Activated CD4-positive, alpha-beta T cell treated with anti-CD3 and anti-CD28 coated beads, Interleukin-2, amount 50 U/mL, for 48 hours (primary cell): ENCODE measurements around the gene HAPSTR1.
"Not testable (repeated sequence)": the region's sequence is repeated elsewhere in the genome, so short reads cannot be mapped to it uniquely, and the experiment has no call there.

Experiments
- DNase-seq, 2 experiments: peaks; one replicate each; pipeline ENCODE4 v3.0.0-alpha.2; 2020

HAPSTR1 gene, protein sequence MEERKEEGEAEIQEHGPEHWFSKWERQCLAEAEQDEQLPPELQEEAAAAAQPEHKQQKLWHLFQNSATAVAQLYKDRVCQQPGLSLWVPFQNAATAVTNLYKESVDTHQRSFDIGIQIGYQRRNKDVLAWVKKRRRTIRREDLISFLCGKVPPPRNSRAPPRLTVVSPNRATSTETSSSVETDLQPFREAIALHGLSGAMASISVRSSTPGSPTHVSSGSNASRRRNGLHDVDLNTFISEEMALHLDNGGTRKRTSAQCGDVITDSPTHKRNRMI

DNA sequence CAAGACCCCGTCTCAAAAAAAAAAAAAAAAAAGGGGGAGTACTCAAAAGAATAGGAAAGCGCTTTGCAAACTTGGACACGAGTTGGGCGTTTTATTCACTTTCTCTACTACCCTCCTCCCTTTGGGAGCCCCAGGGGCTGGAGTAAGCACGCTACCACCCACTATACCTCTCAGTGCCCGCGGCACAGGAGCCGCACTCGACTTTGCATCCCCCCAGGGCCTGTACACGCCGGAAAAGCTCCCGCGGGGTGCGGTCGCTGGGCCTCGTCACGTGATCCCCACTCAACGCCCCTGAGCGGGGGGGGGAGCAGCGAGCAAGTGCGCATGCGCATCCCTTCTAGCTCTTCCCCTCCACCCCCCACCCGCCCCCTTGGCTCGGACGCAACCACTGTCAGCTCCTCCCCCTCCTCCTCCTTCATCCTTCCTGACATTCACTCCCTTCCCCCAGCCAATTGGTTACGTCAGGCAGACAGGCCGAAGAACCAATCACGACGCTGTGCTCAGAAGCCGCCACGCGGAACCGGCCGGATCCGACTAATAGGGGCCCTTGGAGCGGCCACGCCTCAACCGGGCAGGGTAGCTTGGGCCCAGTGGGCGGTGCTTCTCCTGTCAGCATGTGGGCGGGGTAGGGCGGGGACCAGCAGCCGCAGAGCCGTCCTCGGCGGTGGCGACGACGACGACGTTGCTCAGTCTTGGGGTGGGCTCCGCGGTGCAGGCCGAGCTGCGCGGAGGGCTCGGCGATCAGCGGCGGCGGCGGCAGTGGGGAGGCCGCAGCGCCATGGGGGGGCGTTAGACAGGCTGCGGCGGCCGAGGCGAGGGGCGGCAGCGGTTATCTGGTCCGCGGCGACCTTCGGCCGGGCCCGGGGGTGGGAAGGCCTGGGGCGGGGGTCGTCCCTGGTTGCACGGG is at the start of gene HAPSTR1:
Gene HAPSTR1 (plus strand): TSS at position 685 of the 907 bp plus-strand sequence. CDS start 401 bp downstream, outside the sequence.
- peak; percentile 99 for DNase-seq

DNA sequence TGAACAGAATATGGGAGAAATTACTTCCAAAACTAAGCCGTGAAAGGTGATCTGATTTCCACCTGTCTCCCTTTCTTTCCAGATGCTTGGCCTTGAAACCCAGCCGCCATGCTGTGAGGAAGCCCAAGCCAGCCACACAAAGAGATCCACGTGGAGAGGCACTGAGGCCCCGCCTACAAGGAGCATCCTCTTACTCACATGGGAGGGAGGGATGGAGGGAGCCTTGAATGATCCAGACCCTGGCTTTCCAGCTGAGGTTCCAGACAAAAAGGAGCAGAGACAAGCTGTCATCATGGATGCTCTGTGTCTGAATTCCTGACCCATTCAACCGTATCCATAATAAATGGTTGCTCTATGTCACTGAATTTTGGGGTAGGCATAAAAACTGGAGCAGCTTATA is 48.9 kb upstream of the HAPSTR1 start:
- no peak for DNase-seq

DNA sequence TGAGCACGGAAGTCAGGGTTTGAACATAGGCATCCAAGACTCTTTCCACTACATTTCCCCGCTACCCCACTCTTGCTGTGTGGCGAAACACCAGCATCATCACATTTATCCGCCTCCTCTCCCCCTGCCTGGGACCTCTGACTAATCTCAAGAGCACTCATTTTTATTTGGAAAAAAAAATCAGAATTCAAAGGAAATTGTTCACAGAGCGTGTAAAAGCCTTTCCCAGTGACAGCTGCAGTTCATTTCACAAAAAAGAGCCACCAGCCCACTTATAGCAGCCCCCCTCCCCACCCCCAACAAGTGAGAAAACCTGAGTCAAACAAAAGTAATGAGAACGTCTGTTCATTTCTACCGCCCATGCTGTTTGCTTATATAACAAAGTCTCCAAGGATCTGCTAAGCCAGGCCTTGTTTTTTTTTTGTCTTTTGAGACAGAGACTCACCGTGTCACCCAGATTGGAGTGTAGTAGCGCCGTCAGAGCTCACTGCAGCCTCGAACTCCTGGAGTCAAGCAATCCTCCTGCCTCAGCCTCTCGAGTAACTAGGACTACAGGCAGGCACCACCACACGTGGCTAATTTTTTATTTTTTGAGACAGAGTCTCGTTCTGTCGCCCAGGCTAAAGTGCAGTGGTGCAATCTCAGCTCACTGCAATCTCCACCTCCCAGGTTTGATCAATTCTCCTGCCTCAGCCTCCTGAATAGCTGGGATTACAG is 48.3 kb upstream of the HAPSTR1 start:
- no peak for DNase-seq

DNA sequence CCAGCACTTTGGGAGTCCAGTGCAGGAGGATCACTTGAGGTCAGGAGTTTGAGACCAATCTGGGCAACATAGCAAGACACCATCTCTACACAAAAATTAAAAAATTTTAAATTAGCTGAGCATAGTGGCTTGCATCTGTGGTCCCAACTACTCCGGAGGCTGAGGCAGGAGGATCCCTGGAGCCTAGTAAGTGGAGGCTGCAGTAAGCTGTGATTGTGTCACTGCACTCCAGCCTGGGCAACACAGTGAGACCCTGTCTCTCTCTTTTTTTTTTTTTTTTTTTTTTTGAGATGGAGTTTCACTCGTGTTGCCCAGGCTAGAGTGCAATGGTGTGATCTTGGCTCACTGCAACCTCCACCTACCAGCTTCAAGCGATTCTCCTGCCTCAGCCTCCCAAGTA is 45.9 kb upstream of the HAPSTR1 start:
- not testable (repeated sequence) for DNase-seq

DNA sequence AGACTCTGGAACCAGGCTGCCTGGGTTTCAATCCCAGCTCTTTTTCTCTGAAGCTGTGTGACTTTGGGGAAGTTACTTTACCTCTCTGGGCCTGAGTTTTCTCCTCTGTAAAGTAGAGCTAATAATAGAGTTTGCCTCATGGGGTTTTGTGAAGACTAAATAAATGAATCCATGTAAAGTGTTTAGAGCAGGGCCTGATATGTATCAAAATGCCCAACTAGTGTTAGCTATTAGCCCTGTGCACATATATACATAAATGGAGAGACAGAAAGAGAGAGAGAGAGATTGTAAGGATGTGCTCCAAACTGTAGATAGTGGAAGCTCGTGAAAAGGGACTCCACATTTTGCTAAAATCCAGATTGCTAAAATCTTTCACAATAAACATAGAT is 44.8 kb upstream of the HAPSTR1 start:
- no peak for DNase-seq

DNA sequence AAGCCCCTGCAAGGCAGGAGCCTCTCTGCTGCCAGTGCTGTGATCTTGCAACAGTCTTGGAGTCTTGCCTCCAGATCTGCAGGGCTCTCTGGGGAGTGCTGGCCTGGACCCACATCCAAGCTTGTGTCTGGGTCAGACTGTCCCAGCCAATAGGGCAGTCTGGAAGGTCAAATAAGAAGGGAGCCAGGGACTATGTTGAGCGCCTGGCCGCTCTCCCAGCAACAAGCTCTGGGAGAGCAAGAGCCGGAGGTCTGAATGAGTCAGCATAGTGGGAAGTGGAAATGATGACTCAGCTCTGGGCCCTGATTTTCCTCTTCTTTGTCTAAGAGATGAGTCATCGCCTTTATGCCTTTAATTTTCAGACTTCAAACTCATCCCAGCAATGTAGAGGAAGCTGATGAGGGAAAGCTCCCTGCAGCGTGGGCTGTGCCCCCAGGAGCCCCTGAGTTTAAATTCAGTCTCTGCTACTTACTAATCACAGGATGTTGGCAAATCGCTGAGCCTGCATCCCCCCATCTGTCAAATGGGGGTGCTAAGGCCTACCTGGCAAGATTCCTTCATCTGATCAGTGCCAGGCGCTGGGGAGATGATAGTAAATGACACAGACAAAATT is 43.6 kb upstream of the HAPSTR1 start:
- peak; percentile 63 to 74 for DNase-seq

DNA sequence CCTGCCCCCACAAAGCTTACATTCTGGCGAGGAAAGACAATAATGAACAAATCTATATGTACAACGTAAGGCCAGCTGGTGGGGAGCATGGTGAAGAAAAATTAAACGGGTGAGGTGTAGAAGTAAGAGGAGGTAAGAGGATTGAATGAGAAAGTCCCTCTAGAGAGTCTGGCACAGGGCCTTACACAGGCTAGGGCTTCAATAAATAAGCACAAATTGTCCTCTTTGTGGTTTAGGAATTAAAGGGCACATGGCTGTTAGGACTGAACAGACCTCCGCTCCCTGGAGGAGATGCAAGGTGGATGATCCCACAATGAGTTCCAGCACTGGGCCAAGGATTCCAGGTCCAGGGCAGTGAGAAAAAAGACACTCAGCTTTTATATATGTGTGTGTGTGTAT is 43.1 kb upstream of the HAPSTR1 start:
- no peak for DNase-seq

DNA sequence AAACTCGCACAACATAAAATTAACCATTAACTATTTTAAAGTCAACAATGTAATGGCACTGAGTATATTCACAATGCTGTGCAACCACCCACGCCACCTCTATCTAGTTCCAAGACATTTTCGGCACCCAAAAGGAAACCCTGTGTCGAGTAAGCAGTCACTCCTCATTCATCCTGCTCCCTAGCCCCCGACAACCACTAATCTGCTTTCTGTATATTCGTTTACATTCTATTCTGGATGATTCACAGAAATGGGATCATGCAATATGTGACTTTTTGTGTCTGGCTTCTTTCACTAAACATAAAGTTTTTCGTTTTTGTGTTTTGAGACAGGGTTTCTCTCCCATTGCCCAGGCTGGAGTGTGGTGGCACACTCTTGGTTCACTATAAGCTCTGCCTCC is 42.2 kb upstream of the HAPSTR1 start:
- no peak for DNase-seq

DNA sequence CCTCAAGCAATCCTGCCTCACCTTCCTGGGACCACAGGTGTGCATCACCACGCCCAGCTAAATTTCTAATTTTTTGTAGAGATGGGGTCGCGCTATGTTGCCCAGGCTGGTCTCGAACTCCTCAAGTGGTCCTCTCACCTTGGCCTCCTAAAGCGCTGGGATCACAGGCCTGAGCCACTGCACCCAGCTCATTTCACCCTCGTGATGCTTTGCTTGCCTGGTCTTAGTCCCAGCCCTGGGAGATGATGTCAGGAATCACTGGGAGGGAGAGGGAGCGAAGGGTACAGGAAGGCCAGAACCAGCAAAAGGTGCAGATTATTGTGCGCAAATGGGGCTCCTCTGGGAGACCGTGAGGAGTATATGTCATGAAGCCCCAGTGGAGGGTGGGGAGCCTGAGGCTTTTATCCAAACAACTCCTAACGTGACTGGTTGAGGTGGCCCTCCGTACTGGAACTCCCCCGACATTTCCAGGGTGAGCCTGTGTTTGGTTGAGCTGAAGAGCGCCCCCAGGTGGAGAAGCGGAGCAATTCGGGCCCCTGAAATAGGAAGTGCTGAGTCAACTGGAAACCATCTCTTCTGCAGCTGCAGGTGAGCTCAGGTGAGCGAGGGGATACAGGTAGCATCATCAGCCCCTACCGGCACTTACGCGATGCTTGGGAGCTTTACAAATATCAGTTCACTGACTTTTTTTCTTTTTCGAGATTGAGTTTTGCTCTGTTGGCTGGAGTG is 41.2 kb upstream of the HAPSTR1 start:
- no peak for DNase-seq

DNA sequence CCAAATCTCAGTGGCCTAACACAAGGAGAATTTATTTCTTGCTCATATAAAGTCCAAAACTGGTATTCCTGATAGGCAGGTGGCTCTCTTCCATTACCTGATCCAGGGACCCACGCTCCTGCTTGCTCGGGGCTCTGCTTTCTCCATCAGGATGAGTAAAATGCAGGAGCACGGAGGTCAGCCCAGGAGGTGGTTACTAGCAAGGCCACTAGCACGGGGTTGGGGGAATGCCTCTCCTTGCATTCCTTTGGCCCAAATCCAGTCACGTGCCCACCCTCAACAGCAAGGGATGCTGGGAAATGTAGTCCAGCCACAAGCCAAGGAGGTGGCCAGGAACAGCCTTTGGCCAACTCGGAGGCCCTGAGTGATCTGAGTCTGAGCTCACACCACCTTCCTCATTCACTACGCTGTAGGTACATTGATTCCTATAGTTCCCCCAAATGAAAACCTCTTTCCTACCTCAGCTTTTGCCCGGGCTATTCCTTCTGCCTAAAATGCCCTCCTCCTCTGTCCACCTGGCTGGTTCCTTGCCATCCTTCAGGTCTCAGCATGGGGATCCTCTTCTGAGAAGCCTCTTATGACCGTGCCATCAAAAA is 38.3 kb upstream of the HAPSTR1 start:
- DNase-seq: peak; percentile 28 to 50

DNA sequence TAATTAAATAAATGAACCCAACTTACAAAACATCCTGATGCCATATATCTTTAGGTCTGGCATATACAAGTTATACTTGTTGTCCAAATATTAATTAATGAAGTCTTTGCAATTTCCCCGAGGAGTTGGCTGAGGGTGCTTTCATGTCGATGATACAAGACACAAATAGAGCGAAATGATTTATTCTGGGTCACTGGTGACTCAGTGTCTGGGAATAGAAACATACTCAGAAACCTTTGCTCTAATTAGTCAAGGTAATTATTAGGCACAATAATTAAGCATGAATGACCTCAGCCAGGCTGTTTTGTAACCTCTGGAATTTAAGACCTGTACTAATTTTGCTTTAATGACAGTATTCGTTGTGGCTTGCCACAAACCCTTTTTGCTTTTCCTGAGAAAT is 37.0 kb upstream of the HAPSTR1 start:
- no peak for DNase-seq

DNA sequence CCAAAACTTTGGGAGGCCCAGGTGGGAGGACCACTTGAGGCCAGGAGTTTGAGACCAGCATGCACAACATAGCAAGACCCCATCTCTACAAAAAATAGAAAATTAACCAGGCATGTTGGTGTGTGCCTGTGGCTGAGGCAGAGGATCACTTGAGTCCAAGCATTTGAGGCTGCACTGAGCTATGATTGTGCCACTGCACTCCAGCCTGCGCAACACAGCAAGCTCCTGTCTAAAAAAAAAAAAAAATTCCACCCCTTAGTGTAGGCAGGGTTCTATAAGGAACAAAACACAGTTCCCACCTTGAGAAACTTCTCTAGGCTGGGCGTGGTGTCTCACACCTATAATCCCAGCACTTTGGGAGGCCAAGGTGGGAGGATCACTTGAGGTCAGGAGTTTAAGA is 36.3 kb upstream of the HAPSTR1 start:
- DNase-seq: no peak

DNA sequence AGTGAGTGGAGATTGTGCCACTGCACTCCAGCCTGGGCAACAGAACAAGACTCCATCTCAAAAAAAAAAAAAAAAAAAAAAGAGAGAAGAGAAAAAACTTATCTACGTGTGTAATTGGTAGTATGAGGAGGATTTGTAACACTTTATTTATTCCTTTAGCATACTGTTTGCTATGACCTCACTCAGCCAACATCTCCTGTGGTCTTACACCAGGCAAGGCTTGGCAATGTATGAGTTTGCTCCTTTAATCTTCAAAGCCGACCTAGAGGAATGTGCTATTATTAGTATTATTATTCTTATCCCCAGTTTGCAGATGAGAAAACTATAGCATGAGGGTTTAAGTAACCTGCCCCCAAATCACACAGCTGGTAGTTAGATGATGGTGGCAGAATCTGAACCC is 35.8 kb upstream of the HAPSTR1 start:
- DNase-seq: no peak

DNA sequence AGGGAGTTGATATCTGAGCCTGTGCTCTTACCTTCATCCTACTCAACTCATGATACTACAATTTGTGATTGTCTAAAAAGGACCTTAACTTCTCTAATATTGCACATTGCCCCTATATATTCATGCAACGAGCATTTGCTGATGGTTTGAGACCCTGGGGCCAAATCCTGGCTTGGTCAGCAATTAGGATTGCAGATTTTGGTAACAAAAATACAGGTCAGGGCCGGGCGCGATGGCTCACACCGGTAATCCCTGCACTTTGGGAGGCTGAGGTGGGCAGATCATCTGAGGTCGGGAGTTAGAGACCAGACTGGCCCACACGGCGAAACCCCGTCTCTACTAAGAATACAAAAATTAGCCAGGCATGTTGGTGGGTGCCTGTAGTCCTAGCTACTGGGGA is 35.4 kb upstream of the HAPSTR1 start:
- no peak for DNase-seq

DNA sequence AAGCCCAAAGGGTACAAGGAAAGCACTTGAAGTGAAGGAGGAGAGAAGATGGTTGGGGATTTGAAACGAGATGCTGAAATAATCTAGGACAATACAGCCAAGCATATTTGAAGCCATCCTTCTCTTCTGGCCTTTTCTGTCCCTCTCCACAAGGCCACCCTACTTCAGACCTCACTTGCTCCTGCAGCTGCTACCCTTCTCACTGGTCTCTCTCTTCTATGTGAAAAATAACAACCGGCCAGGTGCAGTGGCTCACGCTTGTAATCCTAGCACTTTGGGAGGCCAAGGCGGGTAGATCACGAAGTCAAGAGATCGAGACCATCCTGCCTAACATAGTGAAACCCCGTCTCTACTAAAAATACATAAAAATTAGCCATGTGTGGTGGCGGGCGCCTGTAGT is 33.2 kb upstream of the HAPSTR1 start:
- DNase-seq: no peak

DNA sequence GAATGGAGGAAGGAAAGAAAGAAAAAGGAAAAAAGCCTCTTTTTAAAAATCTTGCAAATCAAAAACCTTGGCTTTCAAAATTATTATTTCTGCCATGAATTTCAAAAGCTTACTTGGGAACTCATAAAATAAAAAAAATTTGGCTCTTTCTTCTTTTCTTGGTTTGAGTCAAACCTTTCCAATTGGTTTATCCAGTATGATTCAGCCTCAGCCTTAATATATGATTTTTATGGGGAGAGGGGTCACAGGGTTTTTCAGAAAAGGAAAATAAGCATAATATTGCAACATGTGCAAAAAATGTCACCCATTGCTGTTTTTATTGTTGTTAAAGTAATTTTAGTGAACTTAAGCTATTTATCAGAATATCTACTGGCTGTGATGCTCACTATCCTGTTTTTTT is 31.2 kb upstream of the HAPSTR1 start:
- DNase-seq: no peak

DNA sequence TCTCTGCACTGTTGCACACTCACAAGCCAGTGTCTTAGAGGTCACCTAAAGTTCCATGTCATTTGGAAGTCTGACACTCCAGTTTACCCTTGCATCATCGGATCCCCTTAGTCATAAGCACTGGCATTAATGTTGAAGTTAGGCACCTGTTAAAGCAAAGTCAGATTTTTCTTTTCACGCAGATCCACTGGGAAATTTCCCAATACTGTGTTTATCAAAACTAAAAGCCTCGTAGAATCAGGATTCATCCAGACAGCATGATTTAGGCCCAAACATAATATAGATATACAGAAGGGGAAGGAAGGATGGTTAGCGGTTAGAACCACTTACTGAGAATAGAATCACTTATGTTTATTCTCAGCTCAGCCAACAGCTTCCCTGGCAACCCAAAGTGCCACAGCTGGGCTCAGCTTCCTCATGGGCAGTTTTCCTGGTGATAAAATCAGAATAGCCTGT is 30.1 kb upstream of the HAPSTR1 start:
- no peak for DNase-seq

DNA sequence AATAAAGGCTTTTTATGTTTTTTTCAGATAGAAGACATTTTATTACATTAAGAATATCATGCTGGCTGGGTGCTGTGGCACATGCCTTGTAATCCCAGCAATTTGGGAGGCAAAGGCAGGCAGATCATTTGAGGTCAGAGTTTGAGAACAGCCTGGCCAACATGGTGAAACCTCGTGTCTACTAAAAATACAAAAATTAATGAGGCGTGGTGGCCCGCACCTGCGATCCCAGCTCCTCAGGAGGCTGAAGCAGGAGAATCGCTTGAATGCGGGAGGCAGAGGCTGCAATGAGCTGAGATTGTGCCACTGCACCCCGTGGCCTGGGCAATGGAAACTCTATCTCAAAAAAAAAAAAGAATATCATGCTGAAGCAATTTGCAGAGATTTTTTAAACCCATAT is 29.1 kb upstream of the HAPSTR1 start:
- no peak for DNase-seq

DNA sequence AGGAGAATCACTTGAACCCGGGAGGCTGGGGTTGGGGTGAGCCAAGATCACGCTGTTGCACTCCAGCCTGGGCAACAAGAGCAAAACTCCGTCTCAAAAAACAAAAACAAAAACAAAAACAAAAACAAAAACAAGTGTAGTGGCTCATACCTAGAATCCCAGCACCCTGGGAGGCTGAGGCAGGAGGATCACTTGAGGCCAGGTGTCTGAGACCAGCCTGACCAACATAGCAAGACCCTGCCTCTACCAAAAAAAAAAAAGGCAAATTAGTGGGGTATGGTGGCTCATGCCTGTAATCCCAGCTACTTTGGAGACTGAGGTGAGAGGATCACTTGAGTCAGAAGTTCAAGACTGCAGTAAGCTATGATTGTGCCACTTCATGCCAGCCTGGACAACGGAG is 26.4 kb upstream of the HAPSTR1 start:
- no peak for DNase-seq

DNA sequence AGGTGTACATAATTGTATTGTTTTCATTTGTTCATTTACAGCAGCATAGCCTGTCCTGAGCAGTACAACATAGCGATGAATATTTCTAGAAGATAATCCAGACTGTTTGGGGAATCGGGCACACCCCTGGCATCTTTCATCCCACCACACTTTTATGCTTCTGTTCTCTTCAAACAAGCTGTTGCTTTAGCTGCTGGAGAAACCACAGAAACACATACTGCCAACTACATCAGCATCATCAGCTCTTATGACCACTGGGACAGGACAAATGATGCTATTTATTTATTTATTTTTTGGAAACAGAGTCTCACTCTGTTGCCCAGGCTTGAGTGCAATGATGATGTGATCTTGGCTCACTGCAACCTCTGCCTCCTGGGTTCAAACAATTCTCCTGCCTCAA is 22.6 kb upstream of the HAPSTR1 start:
- DNase-seq: no peak

DNA sequence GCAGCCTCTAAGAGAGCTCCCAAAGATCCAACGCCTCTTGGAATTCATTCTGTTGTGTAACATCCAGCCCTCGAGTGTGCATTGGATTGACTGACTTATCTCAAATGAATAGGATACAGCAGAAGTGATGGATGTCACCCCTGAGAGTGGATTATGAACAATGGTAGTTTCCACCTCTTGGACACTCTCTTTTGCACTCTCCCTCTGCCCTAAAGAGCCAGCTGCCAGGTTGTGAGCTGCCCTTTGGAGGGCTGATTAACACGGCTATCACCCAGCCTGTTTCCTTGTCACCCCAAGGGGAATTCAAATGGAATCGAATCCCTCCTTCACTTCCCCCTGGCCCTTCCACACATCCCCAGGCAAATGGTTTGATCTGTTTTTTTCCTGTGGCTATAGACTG is 21.2 kb upstream of the HAPSTR1 start:
- no peak for DNase-seq

DNA sequence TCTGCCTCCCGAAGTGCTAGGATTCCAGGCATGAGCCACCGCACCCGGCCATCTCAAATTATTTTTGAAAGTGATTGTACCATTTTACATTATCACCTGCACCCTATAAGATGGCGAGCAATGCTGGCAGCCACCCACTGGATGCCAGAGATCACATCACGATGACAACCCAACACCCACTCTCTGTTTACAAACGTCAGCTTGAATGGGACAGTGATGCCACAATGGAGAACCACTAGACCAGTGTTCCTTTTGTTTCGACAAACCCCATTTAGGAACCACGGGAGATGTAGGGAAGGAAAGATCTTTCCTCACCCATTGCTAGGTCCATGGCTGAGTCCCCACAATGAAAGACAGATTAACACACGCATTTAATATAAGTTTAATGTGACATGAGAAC is 20.1 kb upstream of the HAPSTR1 start:
- no peak for DNase-seq
